ENCODE results near the gene ZC2HC1C. TPM values are rescaled to one million over a fixed set of nuclear protein-coding genes. Genes with fewer than 3 reads are reported as not detected.

Gene ZC2HC1C
- polyA plus RNA-seq, 2 of the 4 experiments (the other 2 are of a cell fraction) = 2.7 to 3.9 TPM

DNA sequence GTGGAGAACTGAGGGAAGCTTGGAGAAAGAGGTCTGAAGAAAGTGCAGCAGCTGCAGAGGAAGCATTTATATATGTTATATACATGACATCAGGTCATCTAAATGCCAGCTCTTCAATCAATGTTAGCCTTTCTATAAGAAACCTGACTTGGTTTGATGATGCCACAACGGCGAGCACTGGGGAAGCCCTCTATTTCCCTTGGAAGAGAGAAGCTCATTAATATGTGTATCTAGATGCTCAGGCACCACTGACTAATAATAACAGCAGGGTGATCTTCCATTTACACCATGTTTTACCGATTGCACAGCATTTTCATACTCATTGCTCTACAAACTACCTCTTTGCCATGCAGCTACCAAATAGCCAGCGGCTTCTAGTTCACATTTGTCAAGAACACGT is 6.4 kb upstream of the ZC2HC1C start:
- TF ChIP-seq EHMT2 (IDR thresholded peaks at IDR 0.05; ENCODE audit: low read depth) (no peak), FOSL2 (IDR thresholded peaks at IDR 0.05) (no peak), FOSL2 (CRISPR knock-in tag; IDR thresholded peaks at IDR 0.05) (no peak), CEBPB (IDR thresholded peaks at IDR 0.05) (no peak), TFCP2L1 (CRISPR knock-in tag; IDR thresholded peaks at IDR 0.05) (no peak), RARB (CRISPR knock-in tag; IDR thresholded peaks at IDR 0.05) (no peak), EHF (CRISPR knock-in tag; IDR thresholded peaks at IDR 0.05) (no peak), ZFP36 (IDR thresholded peaks at IDR 0.05; ENCODE audit: borderline replicate concordance, partially characterized antibody) (no peak), FOXS1 (CRISPR knock-in tag; IDR thresholded peaks at IDR 0.05) (no peak), NFE2L2 (conservative IDR thresholded peaks at IDR 0.05; ENCODE audit: low read length) (no peak), HOXB5 (CRISPR knock-in tag; IDR thresholded peaks at IDR 0.05) (no peak), ZSCAN20 (CRISPR knock-in tag; IDR thresholded peaks at IDR 0.05) (no peak), TP53 (CRISPR knock-in tag; IDR thresholded peaks at IDR 0.05) (no peak), MAFK (IDR thresholded peaks at IDR 0.05; ENCODE audit: partially characterized antibody) (no peak), CHD4 (IDR thresholded peaks at IDR 0.05; ENCODE audit: borderline replicate concordance) (no peak), GATA3 (IDR thresholded peaks at IDR 0.05; ENCODE audit: borderline replicate concordance) (no peak), HEYL (CRISPR knock-in tag; IDR thresholded peaks at IDR 0.05) (no peak), HDAC2 (IDR thresholded peaks at IDR 0.05) (no peak)
- TF ChIP-seq, protein P1, sequence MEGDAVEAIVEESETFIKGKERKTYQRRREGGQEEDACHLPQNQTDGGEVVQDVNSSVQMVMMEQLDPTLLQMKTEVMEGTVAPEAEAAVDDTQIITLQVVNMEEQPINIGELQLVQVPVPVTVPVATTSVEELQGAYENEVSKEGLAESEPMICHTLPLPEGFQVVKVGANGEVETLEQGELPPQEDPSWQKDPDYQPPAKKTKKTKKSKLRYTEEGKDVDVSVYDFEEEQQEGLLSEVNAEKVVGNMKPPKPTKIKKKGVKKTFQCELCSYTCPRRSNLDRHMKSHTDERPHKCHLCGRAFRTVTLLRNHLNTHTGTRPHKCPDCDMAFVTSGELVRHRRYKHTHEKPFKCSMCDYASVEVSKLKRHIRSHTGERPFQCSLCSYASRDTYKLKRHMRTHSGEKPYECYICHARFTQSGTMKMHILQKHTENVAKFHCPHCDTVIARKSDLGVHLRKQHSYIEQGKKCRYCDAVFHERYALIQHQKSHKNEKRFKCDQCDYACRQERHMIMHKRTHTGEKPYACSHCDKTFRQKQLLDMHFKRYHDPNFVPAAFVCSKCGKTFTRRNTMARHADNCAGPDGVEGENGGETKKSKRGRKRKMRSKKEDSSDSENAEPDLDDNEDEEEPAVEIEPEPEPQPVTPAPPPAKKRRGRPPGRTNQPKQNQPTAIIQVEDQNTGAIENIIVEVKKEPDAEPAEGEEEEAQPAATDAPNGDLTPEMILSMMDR (IDR thresholded peaks at IDR 0.05) = no peak
- TF ChIP-seq, protein P2, sequence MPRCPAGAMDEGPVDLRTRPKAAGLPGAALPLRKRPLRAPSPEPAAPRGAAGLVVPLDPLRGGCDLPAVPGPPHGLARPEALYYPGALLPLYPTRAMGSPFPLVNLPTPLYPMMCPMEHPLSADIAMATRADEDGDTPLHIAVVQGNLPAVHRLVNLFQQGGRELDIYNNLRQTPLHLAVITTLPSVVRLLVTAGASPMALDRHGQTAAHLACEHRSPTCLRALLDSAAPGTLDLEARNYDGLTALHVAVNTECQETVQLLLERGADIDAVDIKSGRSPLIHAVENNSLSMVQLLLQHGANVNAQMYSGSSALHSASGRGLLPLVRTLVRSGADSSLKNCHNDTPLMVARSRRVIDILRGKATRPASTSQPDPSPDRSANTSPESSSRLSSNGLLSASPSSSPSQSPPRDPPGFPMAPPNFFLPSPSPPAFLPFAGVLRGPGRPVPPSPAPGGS (IDR thresholded peaks at IDR 0.05) = no peak
- CTCF ChIA-PET = interaction anchor here (0.6 to 11.4 kb wide), 9 partner anchors 14 to 300 kb away, joined by 3 to 85 read pairs (median 3); no protein-coding TSS in a partner anchor
- no peak for DNase-seq (ENCODE audit: low read depth in 1 of 2, low spot score in 1 of 2)
- POLR2A ChIA-PET = no interaction called here
- H3K9me3 ChIP-seq = no peaks in the 10 kb centered on the region
- H3K27ac ChIP-seq = peak overlapping the region; percentile 64 to 87
- WGBS (ENCODE audit: missing lambda C conversion rate) = 37% methylated on average over 5 of the region's 5 CpGs
- H3K4me2 ChIP-seq = peak overlapping the region; percentile 91
- peak; percentile 5 to 21; a peak in 3 of 6 replicates for ATAC-seq
- H3K4me3 ChIP-seq = peak overlapping the region; percentile 55
- no peak for FAIRE-seq
- H3K4me1 ChIP-seq = peaks cover 18% of the 10 kb centered on the region; the same call in 2 of the 3 replicates

DNA sequence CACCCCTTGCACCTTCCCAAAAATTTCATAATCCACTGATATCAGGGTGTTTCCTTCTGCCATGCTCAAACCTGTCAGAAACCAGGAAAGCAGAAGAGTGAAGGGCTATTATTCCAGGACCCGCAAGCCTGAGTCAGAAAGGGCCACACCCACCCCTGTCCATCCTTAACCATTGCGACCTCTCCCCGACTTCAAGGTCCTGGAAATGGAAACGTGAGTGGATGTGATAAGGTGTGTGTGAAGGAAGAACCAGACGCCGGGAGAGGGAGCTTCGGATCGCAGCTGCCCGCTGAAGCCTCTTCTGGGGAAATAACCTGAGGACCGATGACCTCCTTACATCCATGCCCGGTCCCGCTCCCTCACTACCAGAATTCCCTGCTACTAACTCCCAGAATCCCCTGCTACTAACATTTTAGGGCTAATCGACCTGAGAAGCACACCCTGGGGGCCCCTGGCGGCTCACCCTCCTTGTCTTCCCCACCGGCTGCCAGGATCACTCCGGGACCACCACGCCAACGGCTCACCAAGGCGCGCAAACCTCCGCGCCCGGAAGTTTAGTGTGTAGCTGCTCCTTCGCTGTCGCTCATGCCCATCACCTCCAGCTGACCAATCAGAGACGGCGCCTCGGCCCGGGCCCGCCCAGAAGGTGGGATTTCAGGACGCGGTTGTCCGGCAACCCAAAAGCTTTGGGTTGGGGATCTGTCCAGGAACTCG is 5.8 kb upstream of the ZC2HC1C start, which contains the start of gene ACYP1:
ACYP1 (minus strand) TSS at position 534 of the 714 bp plus-strand sequence; CDS start at position 63, 471 bp downstream.
- TF ChIP-seq ZNF302 (CRISPR knock-in tag; IDR thresholded peaks at IDR 0.05) (no peak), TP53 (CRISPR knock-in tag; IDR thresholded peaks at IDR 0.05) (0 out of 2 replicates have a peak, but pooled peaks have one; percentile 52), ZFP36 (IDR thresholded peaks at IDR 0.05; ENCODE audit: borderline replicate concordance, partially characterized antibody) (peak; percentile 12), EHF (CRISPR knock-in tag; IDR thresholded peaks at IDR 0.05) (no peak), POLR2A (IDR thresholded peaks at IDR 0.05; ENCODE audit: low read length) (peak; percentile 22; the same call in 1 of the 2 replicates), PHF8 (IDR thresholded peaks at IDR 0.05; ENCODE audit: borderline replicate concordance, low read depth) (0 out of 2 replicates have a peak, but pooled peaks have one; percentile 8), BHLHE40 (IDR thresholded peaks at IDR 0.05; ENCODE audit: low read depth, low read length) (no peak), MAZ (IDR thresholded peaks at IDR 0.05; ENCODE audit: borderline replicate concordance, low read depth, low read length) (no peak), NFE2L2 (conservative IDR thresholded peaks at IDR 0.05; ENCODE audit: low read length) (no peak)
- TF ChIP-seq, protein P3, sequence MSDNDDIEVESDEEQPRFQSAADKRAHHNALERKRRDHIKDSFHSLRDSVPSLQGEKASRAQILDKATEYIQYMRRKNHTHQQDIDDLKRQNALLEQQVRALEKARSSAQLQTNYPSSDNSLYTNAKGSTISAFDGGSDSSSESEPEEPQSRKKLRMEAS (IDR thresholded peaks at IDR 0.05) = peak; percentile 62; the same call in 1 of the 2 replicates
- TF ChIP-seq, protein P4, sequence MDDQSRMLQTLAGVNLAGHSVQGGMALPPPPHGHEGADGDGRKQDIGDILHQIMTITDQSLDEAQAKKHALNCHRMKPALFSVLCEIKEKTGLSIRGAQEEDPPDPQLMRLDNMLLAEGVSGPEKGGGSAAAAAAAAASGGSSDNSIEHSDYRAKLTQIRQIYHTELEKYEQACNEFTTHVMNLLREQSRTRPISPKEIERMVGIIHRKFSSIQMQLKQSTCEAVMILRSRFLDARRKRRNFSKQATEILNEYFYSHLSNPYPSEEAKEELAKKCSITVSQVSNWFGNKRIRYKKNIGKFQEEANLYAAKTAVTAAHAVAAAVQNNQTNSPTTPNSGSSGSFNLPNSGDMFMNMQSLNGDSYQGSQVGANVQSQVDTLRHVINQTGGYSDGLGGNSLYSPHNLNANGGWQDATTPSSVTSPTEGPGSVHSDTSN (IDR thresholded peaks at IDR 0.05) = peak; percentile 96
- WGBS (ENCODE audit: missing lambda C conversion rate) = 3% methylated on average over 33 of the region's 34 CpGs
- peak within 1 kb of the TSS; percentile 91 for H3K4me2 ChIP-seq
- H3K4me3 ChIP-seq = peak within 1 kb of the TSS; percentile 55
- POLR2A ChIA-PET = interaction anchor here (0.9 to 1.1 kb wide), 3 partner anchors 13 to 132 kb away, joined by 3 to 4 read pairs (median 3); partner anchors contain the start of gene MLH3
- H3K9me3 ChIP-seq = no peaks in the 10 kb centered on the region
- DNase-seq (ENCODE audit: low read depth in 1 of 2, low spot score in 1 of 2) = peak; percentile 83 to 90
- peak within 1 kb of the TSS; percentile 64 to 87 for H3K27ac ChIP-seq
- ATAC-seq = peak; percentile 97 to 99
- no peak for FAIRE-seq
- CTCF ChIA-PET = interaction anchor here (0.9 to 11.4 kb wide), 8 partner anchors 14 to 240 kb away, joined by 3 to 85 read pairs (median 4); no protein-coding TSS in a partner anchor
- H3K4me1 ChIP-seq = peaks cover 19% of the 10 kb centered on the region; the same call in 2 of the 3 replicates
